Fibroblast of gingiva (primary cell): ENCODE data around the gene CDH4.

Experiments used
- DNase-seq: peaks from one replicate; pipeline ENCODE4 v3.0.0-alpha.2; 2011; ENCODE audit warnings: low read depth

The CDH4 gene

GRCh38 chr20:61281286-61281795, 29.3 kb downstream of the CDH4 start:
- no peak for DNase-seq

GRCh38 chr20:61284752-61285151, 32.7 kb downstream of the CDH4 start:
- no peak for DNase-seq

- no peak for DNase-seq
Measured at GRCh38 chr20:61285152-61285645, 33.1 kb downstream of the CDH4 start.

GRCh38 chr20:61285691-61286090, 33.6 kb downstream of the CDH4 start:
- no peak for DNase-seq

- no peak for DNase-seq
Measured at GRCh38 chr20:61287583-61288275, 35.7 kb downstream of the CDH4 start.

GRCh38 chr20:61288331-61288784, 36.3 kb downstream of the CDH4 start:
- DNase-seq, result no peak

GRCh38 chr20:61289166-61289565, 37.1 kb downstream of the CDH4 start:
- DNase-seq, result no peak

- DNase-seq, result no peak
Measured at GRCh38 chr20:61290721-61291120, 38.7 kb downstream of the CDH4 start.

- DNase-seq, result no peak
Measured at GRCh38 chr20:61291166-61291829, 39.2 kb downstream of the CDH4 start.

GRCh38 chr20:61292391-61292790, 40.3 kb downstream of the CDH4 start:
- DNase-seq, result no peak

GRCh38 chr20:61292821-61293612, 41.0 kb downstream of the CDH4 start:
- no peak for DNase-seq

GRCh38 chr20:61293951-61294350, 41.9 kb downstream of the CDH4 start:
- no peak for DNase-seq

GRCh38 chr20:61295249-61295648, 43.2 kb downstream of the CDH4 start:
- DNase-seq, result peak; percentile 42

GRCh38 chr20:61295682-61296628, 43.9 kb downstream of the CDH4 start:
- no peak for DNase-seq

GRCh38 chr20:61296629-61297019, 44.6 kb downstream of the CDH4 start:
- no peak for DNase-seq

- DNase-seq, result no peak
Measured at GRCh38 chr20:61297491-61297890, 45.4 kb downstream of the CDH4 start.

- peak; percentile 18 for DNase-seq
Measured at GRCh38 chr20:61297986-61298385, 45.9 kb downstream of the CDH4 start.

GRCh38 chr20:61298661-61299060, 46.6 kb downstream of the CDH4 start:
- DNase-seq, result no peak

- no peak for DNase-seq
Measured at GRCh38 chr20:61299104-61299503, 47.0 kb downstream of the CDH4 start.

GRCh38 chr20:61299618-61300017, 47.6 kb downstream of the CDH4 start:
- no peak for DNase-seq

- no peak for DNase-seq
Measured at GRCh38 chr20:61300293-61300692, 48.2 kb downstream of the CDH4 start.
